ENCODE results near the gene RAB37. TPM values are rescaled to one million over a fixed set of nuclear protein-coding genes. Genes with fewer than 3 reads are reported as not detected.

Gene RAB37
- total RNA-seq, 1 donor from 2014 or later = 0.32 TPM

DNA sequence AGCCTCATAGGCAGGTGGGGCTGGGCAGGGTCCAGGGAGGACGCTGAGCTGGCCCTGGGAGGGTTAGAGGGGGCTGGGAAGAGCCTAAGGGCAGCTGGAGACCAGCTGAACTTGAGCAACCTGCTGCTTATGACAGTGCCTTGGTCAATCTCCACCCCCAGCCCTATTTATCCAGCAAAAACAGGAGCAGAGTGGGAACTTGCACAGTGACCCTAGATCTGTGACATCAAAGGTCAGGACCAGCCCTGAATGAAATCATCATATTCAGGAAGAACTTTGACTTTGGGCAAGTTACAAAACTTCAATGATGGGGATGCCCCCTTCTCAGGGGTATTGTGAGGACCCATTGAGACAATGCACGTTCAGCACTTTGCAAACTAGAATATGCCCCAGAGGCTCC is 33.7 kb upstream of the RAB37 start:
- H3K36me3 ChIP-seq = no peaks in the 10 kb centered on the region
- no peaks in the 10 kb centered on the region for H3K4me1 ChIP-seq
- TF ChIP-seq, protein P1, sequence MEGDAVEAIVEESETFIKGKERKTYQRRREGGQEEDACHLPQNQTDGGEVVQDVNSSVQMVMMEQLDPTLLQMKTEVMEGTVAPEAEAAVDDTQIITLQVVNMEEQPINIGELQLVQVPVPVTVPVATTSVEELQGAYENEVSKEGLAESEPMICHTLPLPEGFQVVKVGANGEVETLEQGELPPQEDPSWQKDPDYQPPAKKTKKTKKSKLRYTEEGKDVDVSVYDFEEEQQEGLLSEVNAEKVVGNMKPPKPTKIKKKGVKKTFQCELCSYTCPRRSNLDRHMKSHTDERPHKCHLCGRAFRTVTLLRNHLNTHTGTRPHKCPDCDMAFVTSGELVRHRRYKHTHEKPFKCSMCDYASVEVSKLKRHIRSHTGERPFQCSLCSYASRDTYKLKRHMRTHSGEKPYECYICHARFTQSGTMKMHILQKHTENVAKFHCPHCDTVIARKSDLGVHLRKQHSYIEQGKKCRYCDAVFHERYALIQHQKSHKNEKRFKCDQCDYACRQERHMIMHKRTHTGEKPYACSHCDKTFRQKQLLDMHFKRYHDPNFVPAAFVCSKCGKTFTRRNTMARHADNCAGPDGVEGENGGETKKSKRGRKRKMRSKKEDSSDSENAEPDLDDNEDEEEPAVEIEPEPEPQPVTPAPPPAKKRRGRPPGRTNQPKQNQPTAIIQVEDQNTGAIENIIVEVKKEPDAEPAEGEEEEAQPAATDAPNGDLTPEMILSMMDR (IDR thresholded peaks at IDR 0.05) = no peak
- H3K27me3 ChIP-seq = no peaks in the 10 kb centered on the region
- no peak overlapping the region for H3K27ac ChIP-seq
- H3K4me3 ChIP-seq = no peak overlapping the region
- DNase-seq (ENCODE audit: low spot score in 2 of 2) = no peak
- H3K9me3 ChIP-seq = no peaks in the 10 kb centered on the region
- intact Hi-C loops (cut with DNase I) = no loop called here

DNA sequence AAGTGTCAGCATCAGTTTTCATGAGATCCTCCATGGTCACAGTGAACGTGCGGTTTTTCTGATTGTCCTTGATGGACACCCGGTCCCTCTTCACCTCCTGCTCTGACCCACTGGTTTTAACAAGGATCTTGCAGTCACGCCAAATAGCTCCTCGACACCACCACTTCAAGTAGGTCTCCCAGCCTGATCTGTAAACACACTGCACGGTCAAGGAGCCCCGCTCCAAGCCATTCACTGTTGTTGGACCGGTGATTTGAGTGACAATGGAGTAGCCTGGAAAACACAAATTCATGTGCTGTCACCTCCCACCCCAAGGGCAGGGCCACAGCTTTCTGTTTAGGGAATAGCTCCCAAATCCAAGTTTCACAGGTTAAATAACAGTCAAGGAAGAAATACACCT is 32.5 kb upstream of the RAB37 start:
- no peaks in the 10 kb centered on the region for H3K9me3 ChIP-seq
- no peak overlapping the region for H3K27ac ChIP-seq
- no peak overlapping the region for H3K4me3 ChIP-seq
- no peaks in the 10 kb centered on the region for H3K27me3 ChIP-seq
- no peaks in the 10 kb centered on the region for H3K4me1 ChIP-seq
- no peak for DNase-seq (ENCODE audit: low spot score in 2 of 2)
- TF ChIP-seq, protein P1 (IDR thresholded peaks at IDR 0.05) = no peak
- intact Hi-C loops (cut with DNase I) = no loop called here
- no peaks in the 10 kb centered on the region for H3K36me3 ChIP-seq

DNA sequence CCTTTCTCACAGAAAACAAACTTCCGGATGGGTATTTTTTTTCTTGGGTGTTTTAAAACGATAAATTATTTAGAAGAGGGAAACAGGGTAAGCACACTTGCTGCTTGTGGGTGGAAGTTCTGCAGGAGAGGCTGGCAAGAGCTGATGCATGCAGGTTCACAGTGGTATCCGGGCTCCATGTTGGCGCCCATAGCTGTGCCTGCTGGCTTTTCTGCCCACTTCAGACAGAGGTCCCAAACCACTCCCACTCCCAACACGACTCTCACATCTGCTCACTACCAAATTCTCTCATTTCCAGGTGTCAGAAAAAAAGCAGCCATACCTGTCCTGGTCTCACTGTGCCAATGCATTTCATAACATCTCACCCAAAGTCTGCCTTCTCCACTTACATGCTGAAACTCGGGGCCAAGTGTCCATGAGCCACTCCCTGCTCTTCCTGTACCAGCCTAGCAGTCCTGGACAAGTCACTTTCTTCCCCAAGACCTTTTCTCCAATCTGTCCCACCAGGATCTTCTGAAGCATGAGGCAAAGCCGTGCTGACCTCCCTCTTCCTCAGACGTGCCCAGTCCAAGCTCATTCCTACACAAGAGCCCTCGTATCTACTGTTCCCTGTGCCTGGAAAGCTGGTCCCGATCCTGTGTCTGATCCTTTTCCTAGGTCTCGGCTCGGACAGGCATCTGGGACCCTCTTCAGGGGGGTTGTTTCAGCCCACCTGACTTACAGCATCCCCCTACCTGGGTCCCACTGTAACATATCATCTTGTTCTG is 25.8 kb upstream of the RAB37 start:
- Histone ChIP-seq H3K4me3 (no peak overlapping the region), H3K27me3 (no peaks in the 10 kb centered on the region), H3K27ac (no peak overlapping the region), H3K36me3 (no peaks in the 10 kb centered on the region), H3K4me1 (no peaks in the 10 kb centered on the region), H3K9me3 (no peaks in the 10 kb centered on the region)
- no peak for DNase-seq (ENCODE audit: low spot score in 2 of 2)
- TF ChIP-seq, protein P1 (IDR thresholded peaks at IDR 0.05) = no peak
- intact Hi-C loops (cut with DNase I) = no loop called here

DNA sequence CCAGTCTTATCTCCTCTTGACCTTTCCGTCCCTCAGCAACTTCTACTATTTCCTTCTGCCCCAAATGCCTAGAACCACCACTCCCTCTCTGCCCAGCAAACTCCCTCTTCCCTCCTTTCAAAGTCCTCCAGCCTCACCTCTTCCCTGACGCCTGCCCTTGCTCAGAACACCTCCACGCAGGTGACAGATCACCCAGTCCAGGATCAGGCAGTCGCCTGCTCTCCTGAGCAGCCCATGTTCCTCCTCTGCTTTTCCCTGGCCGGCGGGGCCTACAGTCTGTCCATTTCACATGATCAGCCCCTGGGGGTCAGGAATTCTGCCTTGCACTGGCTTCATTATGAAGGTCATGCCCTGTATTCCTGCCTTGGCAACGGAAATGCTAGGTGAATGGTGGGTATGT is 24.8 kb upstream of the RAB37 start:
- H3K27ac ChIP-seq = no peak overlapping the region
- TF ChIP-seq, protein P1 (IDR thresholded peaks at IDR 0.05) = no peak
- no peaks in the 10 kb centered on the region for H3K27me3 ChIP-seq
- H3K36me3 ChIP-seq = no peaks in the 10 kb centered on the region
- H3K9me3 ChIP-seq = no peaks in the 10 kb centered on the region
- intact Hi-C loops (cut with DNase I) = no loop called here
- no peaks in the 10 kb centered on the region for H3K4me1 ChIP-seq
- DNase-seq (ENCODE audit: low spot score in 2 of 2) = no peak
- H3K4me3 ChIP-seq = no peak overlapping the region

DNA sequence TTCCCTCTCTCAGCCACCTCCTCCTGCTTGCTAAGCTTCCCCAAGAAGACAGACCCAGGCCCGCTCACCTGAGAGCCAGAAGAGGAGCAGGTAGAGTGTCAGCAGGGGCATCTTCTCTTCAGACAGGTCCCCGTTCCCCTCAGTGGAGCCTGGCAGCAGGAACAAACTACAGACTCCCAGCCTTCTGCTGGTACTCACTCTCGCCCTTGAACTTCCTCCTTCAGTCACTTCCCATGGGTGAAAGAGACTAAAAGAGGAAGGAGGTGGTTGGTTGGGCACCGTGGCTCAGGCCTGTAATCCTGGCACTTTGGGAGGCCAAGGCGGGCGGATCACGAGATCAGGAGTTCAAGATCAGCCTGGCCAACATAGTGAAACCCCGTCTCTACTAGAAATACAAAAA is 24.3 kb upstream of the RAB37 start, which contains the start of gene CD300LF:
TSS of gene CD300LF (minus strand) at position 168 of the 400 bp plus-strand sequence. CDS start at position 111, 57 bp downstream.
- intact Hi-C loops (cut with DNase I) = no loop called here
- no peak within 1 kb of the TSS for H3K4me3 ChIP-seq
- TF ChIP-seq, protein P1 (IDR thresholded peaks at IDR 0.05) = no peak
- H3K9me3 ChIP-seq = no peaks in the 10 kb centered on the region
- no peaks in the 10 kb centered on the region for H3K36me3 ChIP-seq
- no peak within 1 kb of the TSS for H3K27ac ChIP-seq
- H3K27me3 ChIP-seq = no peaks in the 10 kb centered on the region
- H3K4me1 ChIP-seq = no peaks in the 10 kb centered on the region
- DNase-seq (ENCODE audit: low spot score in 2 of 2) = no peak

All from ascending aorta (tissue), 2 donors.